Upper lobe of right lung (tissue), 1 donor: ENCODE measurements around the gene PIPOX. TPM values are rescaled to one million over a fixed set of nuclear protein-coding genes. Genes with fewer than 3 reads are reported as not detected.

Source experiments
- ATAC-seq: fragments of 200-7000 bp; cut with Tn5 transposase; one replicate; pipeline ENCODE4 v1.9.1; 2020; ENCODE audit warnings: mild to moderate bottlenecking, moderate library complexity
- DNase-seq: peaks from one replicate; pipeline ENCODE4 v3.0.0-alpha.2; 2020
- H3K27ac ChIP-seq: fragments of 200-600 bp; one replicate; pipeline ENCODE4 v1.8.0; 2022
- H3K27me3 ChIP-seq: fragments of 200-600 bp; one replicate; pipeline ENCODE4 v1.8.0; 2022; ENCODE audit warnings: mild to moderate bottlenecking
- H3K36me3 ChIP-seq: fragments of 200-600 bp; one replicate; pipeline ENCODE4 v1.8.0; 2022
- H3K4me1 ChIP-seq: fragments of 200-600 bp; one replicate; pipeline ENCODE4 v1.8.0; 2022
- H3K4me3 ChIP-seq: fragments of 200-600 bp; one replicate; pipeline ENCODE4 v1.8.0; 2022; ENCODE audit warnings: mild to moderate bottlenecking
- H3K9me3 ChIP-seq: fragments of 200-600 bp; one replicate; pipeline ENCODE4 v1.8.0; 2022
- CTCF ChIP-seq: fragments of 200-600 bp; IDR thresholded peaks from one replicate; pipeline ENCODE4 v1.8.0; 2022; ENCODE audit warnings: antibody characterized with exemption
- intact Hi-C: fragments of 100-400 bp; cut with DNase I; formaldehyde crosslinking; loops from one replicate; pipeline ENCODE4 v1.11.0; 2022
- total RNA-seq: library from RNA; stranded (reverse); fragmentation: NEBNext Ultra II Directional; extraction: Animal tissue kit (Norgen Biotek cat#: 25700); gene quantifications from one replicate; pipeline ENCODE4 v1.2.1, GENCODE V29; 2021
- donor health status: DM: no; HTN: yes; CAD: no; lungs with severe emphysema.

Gene PIPOX
- total RNA-seq, 1 donor from 2014 or later, result 0.87 TPM

- no peaks in the 10 kb centered on the region for H3K4me1 ChIP-seq
- H3K36me3 ChIP-seq, result peaks cover 92% of the 10 kb centered on the region
- no peaks in the 10 kb centered on the region for H3K27me3 ChIP-seq
- TF ChIP-seq CTCF, result no peak
- H3K27ac ChIP-seq, result no peak overlapping the region
- H3K9me3 ChIP-seq, result no peaks in the 10 kb centered on the region
- H3K4me3 ChIP-seq, result no peak overlapping the region
- DNase-seq (no peak), ATAC-seq (no peak)
- intact Hi-C loops, result no loop called here
Observed at GRCh38 chr17:29090750-29091605, 48.0 kb downstream of the PIPOX start.

- Histone ChIP-seq H3K9me3 (no peaks in the 10 kb centered on the region), H3K27me3 (no peaks in the 10 kb centered on the region), H3K27ac (no peak overlapping the region), H3K4me1 (no peaks in the 10 kb centered on the region), H3K4me3 (no peak overlapping the region), H3K36me3 (peaks cover 92% of the 10 kb centered on the region)
- intact Hi-C loops, result no loop called here
- ATAC-seq (no peak), DNase-seq (no peak)
- TF ChIP-seq CTCF, result no peak
Observed at GRCh38 chr17:29091606-29092289, 48.8 kb downstream of the PIPOX start.

GRCh38 chr17:29093090-29093871, 50.3 kb downstream of the PIPOX start:
- DNase-seq (no peak), ATAC-seq (no peak)
- H3K4me3 ChIP-seq, result no peak overlapping the region
- no peak overlapping the region for H3K27ac ChIP-seq
- no peaks in the 10 kb centered on the region for H3K27me3 ChIP-seq
- no peaks in the 10 kb centered on the region for H3K9me3 ChIP-seq
- no peaks in the 10 kb centered on the region for H3K4me1 ChIP-seq
- no peak for TF ChIP-seq CTCF
- intact Hi-C loops, result no loop called here
- peaks cover 99% of the 10 kb centered on the region for H3K36me3 ChIP-seq

- TF ChIP-seq CTCF, result no peak
- no peak for ATAC-seq
- Histone ChIP-seq H3K4me1 (no peaks in the 10 kb centered on the region), H3K4me3 (no peak overlapping the region), H3K27ac (no peak overlapping the region), H3K36me3 (peaks cover 99% of the 10 kb centered on the region), H3K9me3 (no peaks in the 10 kb centered on the region), H3K27me3 (no peaks in the 10 kb centered on the region)
- DNase-seq, result no peak
- intact Hi-C loops, result no loop called here
Observed at GRCh38 chr17:29094101-29094708, 51.3 kb downstream of the PIPOX start.

- H3K36me3 ChIP-seq, result peaks cover 90% of the 10 kb centered on the region
- H3K27ac ChIP-seq, result no peak overlapping the region
- intact Hi-C loops, result no loop called here
- no peak for ATAC-seq
- H3K9me3 ChIP-seq, result no peaks in the 10 kb centered on the region
- H3K27me3 ChIP-seq, result no peaks in the 10 kb centered on the region
- TF ChIP-seq CTCF, result no peak
- DNase-seq, result no peak
- no peak overlapping the region for H3K4me3 ChIP-seq
- H3K4me1 ChIP-seq, result no peaks in the 10 kb centered on the region
Observed at GRCh38 chr17:29095439-29095838, 52.5 kb downstream of the PIPOX start.
